Right lobe of liver (tissue), 6 donors: ENCODE results near the gene ACOT6. TPM values are rescaled to one million over a fixed set of nuclear protein-coding genes. Genes with fewer than 3 reads are reported as not detected.
A peak's percentile ranks its signal among the peaks of the same experiment; 100 is the strongest.

Experiments
- ATAC-seq, 4 donors: fragments of 200-7000 bp; cut with Tn5 transposase; one replicate each; pipeline ENCODE4 v1.9.1; 2020; ENCODE audit warnings: mild to moderate bottlenecking in 4 of 4, moderate library complexity in 4 of 4
- DNase-seq, 3 donors: peaks; one replicate each; pipeline ENCODE4 v3.0.0-alpha.2; 2020
- H3K27ac ChIP-seq, 3 donors: fragments of 200-600 bp; one replicate each; pipeline ENCODE4 v1.8.0; 2022
- H3K27me3 ChIP-seq, 2 donors: fragments of 200-600 bp; one replicate each; pipeline ENCODE4 v1.8.0; 2022
- H3K36me3 ChIP-seq, 4 donors: fragments of 200-600 bp; sonication (generic) in 1 of 4; one replicate each; pipeline versions ENCODE4 v1.5.1 to v1.8.0; 2017 to 2022; ENCODE audit warnings: control low read depth in 1 of 4
- H3K4me1 ChIP-seq, 4 donors: fragments of 200-600 bp; sonication (generic) in 1 of 4; one replicate each; pipeline versions ENCODE4 v1.5.1 to v1.8.0; 2017 to 2022; ENCODE audit warnings: control low read depth in 1 of 4
- H3K4me3 ChIP-seq, 3 donors: fragments of 200-600 bp; one replicate each; pipeline ENCODE4 v1.8.0; 2022
- H3K9me3 ChIP-seq, 4 donors: fragments of 200-600 bp; sonication (generic) in 1 of 4; one replicate each; pipeline versions ENCODE4 v1.5.1 to v1.8.0; 2017 to 2022; ENCODE audit warnings: control low read depth in 1 of 4
- CTCF ChIP-seq, 4 donors: fragments of 200-600 bp in 3 of 4; fragments of 450-650 bp in 1 of 4; IDR thresholded peaks; one replicate each; pipeline versions ENCODE4 v1.5.1 to v1.8.0; 2016 to 2022; ENCODE audit warnings: antibody characterized with exemption in 4 of 4, mild to moderate bottlenecking in 2 of 4
- POLR2A ChIP-seq: fragments of 450-650 bp; IDR thresholded peaks from one replicate; pipeline ENCODE4 v1.6.1; 2017; ENCODE audit warnings: antibody characterized with exemption, mild to moderate bottlenecking
- WGBS: methylation state at CpG from one replicate; pipeline ENCODE4 v1.1.6; 2018; ENCODE audit warnings: low coverage, low lambda C conversion rate; ENCODE audit not compliant: insufficient coverage; ENCODE audit errors: missing lambda C conversion rate; 5-methylcytosine and 5-hydroxymethylcytosine counted together
- intact Hi-C, 2 donors: fragments of 100-400 bp; cut with DNase I; formaldehyde crosslinking; loops; one replicate each; pipeline versions ENCODE4 v1.11.2 to v1.14.1; 2022
- total RNA-seq, 6 experiments: library from RNA; depleted of rRNA in 2 of 6; stranded (reverse); fragments of >200 nt in 2 of 6; fragmentation: NEBNext Ultra II Directional in 3 of 6; extraction: Animal tissue kit (Norgen Biotek cat#: 25700) in 3 of 6; gene quantifications; one replicate each; pipeline versions ENCODE4 v1.1.0 to v1.2.4, GENCODE V29; 2016 to 2023
- donor health status: DM: no; HTN: yes; CAD: no.
- donor health status: DM: no; HTN: no; CAD: no.
- donor health status: DM: no; HTN: no; CAD: no.
- donor health status: DM: no; HTN: yes; CAD: no.
- donor health status: DM: no; HTN: yes; CAD: no.

ACOT6 gene
- total RNA-seq, 6 experiments from 2014 or later: 0.49 to 1.4 (median 0.94) TPM; not detected in 2

- H3K9me3 ChIP-seq: no peaks in the 10 kb centered on the region
- H3K36me3 ChIP-seq: no peaks in the 10 kb centered on the region
- intact Hi-C loops: no loop called here
- no peak for ATAC-seq
- WGBS: 85% methylated on average over 4 of the region's 5 CpGs
- TF ChIP-seq POLR2A (no peak), CTCF (IDR thresholded peaks at IDR 0.05) (no peak)
- H3K27ac ChIP-seq: no peak overlapping the region
- peaks cover 0 to 7% (median 3%) of the 10 kb centered on the region in 4 donors for H3K4me1 ChIP-seq
- no peak for DNase-seq
- no peak overlapping the region for H3K4me3 ChIP-seq
- no peaks in the 10 kb centered on the region for H3K27me3 ChIP-seq
These were observed 28.6 kb downstream of the ACOT6 start for GRCh38 chr14:73640796-73641365.

- H3K27ac ChIP-seq: peak within 1 kb of the TSS; percentile 62 to 80 (median 74)
- no peaks in the 10 kb centered on the region for H3K36me3 ChIP-seq
- no peaks in the 10 kb centered on the region for H3K9me3 ChIP-seq
- intact Hi-C loops: no loop called here
- H3K27me3 ChIP-seq: no peaks in the 10 kb centered on the region
- under 1% methylated on average over 30 of the region's 43 CpGs for WGBS
- H3K4me3 ChIP-seq: peak within 1 kb of the TSS; percentile 59 to 87 (median 81)
- DNase-seq (peak; percentile 94 to 96 (median 96)), ATAC-seq (peak; percentile 99 to 100 (median 100))
- H3K4me1 ChIP-seq: peaks cover 0 to 7% (median 3%) of the 10 kb centered on the region in 4 donors
- TF ChIP-seq CTCF (IDR thresholded peaks at IDR 0.05) (no peak), POLR2A (peak; percentile 73)
These were observed 32.4 kb downstream of the ACOT6 start, which contains the start of gene DNAL1 for GRCh38 chr14:73644531-73645247. TSS of gene DNAL1 (plus strand) at chr14:73644986. CDS start at chr14:73645040, 54 bp downstream.

DNA sequence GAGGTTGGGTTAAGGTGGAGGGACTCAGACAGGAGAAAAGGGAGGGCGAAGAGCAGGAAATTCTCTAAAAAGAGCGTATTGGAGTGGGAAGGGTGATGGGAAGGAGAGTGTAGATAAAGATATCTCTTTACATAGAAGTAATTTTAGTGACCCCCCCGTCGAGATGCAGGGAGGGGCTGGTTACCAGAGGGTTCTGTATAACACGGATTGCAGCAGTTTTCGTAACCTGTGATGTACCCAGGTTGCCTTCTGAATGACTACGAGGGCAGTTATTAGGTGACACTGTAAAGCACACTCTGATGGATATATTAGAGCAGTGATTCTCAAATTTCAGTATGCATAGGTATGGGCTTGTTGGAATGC lies 32.9 kb downstream of the ACOT6 start:
- DNase-seq: no peak

DNA sequence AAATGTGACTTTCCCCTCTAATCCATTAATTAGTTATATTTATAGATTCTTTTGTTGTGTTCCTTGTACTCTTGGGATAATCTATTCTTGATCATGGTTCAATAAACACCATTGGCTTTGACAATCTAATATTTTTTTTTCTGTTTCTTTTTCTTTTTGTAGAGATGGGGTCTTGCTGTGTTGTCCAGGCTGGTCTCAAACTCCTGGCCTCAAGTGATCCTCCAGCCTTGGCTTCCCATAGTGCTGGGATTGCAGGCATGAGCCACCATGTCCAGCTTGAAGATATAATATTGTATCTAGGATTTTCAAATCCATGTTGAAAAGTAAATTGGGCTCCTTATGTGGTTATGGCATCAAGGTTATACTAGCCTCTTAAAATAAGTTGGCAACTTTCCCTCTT lies 38.7 kb downstream of the ACOT6 start:
- no peak for ATAC-seq
- Histone ChIP-seq H3K4me1 (no peaks in the 10 kb centered on the region), H3K36me3 (no peaks in the 10 kb centered on the region), H3K9me3 (no peaks in the 10 kb centered on the region), H3K4me3 (no peak overlapping the region), H3K27ac (no peak overlapping the region), H3K27me3 (no peaks in the 10 kb centered on the region)
- no peak for TF ChIP-seq POLR2A
- no peak for TF ChIP-seq CTCF (IDR thresholded peaks at IDR 0.05)
- no peak for DNase-seq
- intact Hi-C loops: no loop called here

More for the DNA sequence above, 32.9 kb downstream of the ACOT6 start:
- WGBS: 7% methylated on average over 7 of the region's 7 CpGs
- Histone ChIP-seq H3K4me3 (peak overlapping the region; percentile 59 to 87 (median 81)), H3K9me3 (no peaks in the 10 kb centered on the region), H3K4me1 (peaks cover 0 to 7% (median 3%) of the 10 kb centered on the region in 4 donors), H3K36me3 (no peaks in the 10 kb centered on the region), H3K27ac (peak overlapping the region in 1 of 3 donors; percentile 6), H3K27me3 (no peaks in the 10 kb centered on the region)
- TF ChIP-seq CTCF (IDR thresholded peaks at IDR 0.05) (no peak), POLR2A (no peak)
- ATAC-seq: no peak
- intact Hi-C loops: no loop called here
